Breast epithelium (tissue), 3 donors: Measurements from ENCODE around the gene CBY2.

Source experiments
- POLR2A ChIP-seq: fragments of 450-650 bp; IDR thresholded peaks from one replicate; pipeline ENCODE4 v1.6.1; 2016; ENCODE audit warnings: antibody characterized with exemption, mild to moderate bottlenecking, moderate library complexity
- POLR2AphosphoS5 ChIP-seq, 3 donors: sonication (generic); formaldehyde crosslinking; IDR thresholded peaks; one replicate each; pipeline ENCODE4 v1.6.1; 2017; ENCODE audit warnings: antibody characterized with exemption in 3 of 3
- TF ChIP-seq, protein P1 (sequence below), 3 donors: fragments of 450-650 bp; IDR thresholded peaks; one replicate each; pipeline ENCODE4 v1.5.1; 2016 to 2017; ENCODE audit warnings: antibody characterized with exemption in 3 of 3, mild to moderate bottlenecking in 3 of 3, moderate library complexity in 3 of 3

DNA sequence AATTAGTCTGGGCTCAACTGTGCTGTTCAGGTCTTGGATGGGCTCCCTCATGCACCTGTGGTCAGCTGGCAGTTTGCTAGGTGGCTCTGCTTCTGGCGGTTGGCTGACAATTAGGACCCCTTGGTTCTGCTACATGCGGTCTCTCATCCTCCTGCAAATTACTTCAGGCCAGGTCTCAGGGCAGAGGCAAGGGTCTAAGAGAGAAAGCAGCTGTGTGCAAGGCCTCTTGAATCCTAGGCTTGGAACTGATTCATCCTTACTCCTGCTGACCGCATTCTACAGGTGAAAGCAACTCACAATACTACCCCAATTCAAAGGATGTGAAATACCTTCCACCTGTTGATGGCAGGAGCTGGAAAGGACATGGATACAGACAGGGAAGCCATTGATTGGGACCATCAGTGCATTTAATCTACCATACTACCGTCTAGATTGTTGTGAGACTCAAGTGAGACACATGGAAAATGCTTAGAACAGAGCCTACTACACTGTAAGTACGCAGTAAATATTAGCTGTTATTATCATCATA is 19.1 kb downstream of the CBY2 start:
- TF ChIP-seq, protein P1, sequence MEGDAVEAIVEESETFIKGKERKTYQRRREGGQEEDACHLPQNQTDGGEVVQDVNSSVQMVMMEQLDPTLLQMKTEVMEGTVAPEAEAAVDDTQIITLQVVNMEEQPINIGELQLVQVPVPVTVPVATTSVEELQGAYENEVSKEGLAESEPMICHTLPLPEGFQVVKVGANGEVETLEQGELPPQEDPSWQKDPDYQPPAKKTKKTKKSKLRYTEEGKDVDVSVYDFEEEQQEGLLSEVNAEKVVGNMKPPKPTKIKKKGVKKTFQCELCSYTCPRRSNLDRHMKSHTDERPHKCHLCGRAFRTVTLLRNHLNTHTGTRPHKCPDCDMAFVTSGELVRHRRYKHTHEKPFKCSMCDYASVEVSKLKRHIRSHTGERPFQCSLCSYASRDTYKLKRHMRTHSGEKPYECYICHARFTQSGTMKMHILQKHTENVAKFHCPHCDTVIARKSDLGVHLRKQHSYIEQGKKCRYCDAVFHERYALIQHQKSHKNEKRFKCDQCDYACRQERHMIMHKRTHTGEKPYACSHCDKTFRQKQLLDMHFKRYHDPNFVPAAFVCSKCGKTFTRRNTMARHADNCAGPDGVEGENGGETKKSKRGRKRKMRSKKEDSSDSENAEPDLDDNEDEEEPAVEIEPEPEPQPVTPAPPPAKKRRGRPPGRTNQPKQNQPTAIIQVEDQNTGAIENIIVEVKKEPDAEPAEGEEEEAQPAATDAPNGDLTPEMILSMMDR (IDR thresholded peaks at IDR 0.05) = no peak
- TF ChIP-seq POLR2A (no peak), POLR2AphosphoS5 (IDR thresholded peaks at IDR 0.05) (no peak)
